Keratinocyte (primary cell): Measurements from ENCODE around the gene C19orf85. TPM values are rescaled to one million over a fixed set of nuclear protein-coding genes. Genes with fewer than 3 reads are reported as not detected.

Experiments
- DNase-seq: peaks from one replicate; pipeline ENCODE4 v3.0.0-alpha.2; 2011; ENCODE audit warnings: low read depth, missing footprints, low spot score
- FAIRE-seq: peaks from 2 replicates; lab custom pipeline; 2011; peaks lifted over from hg19 to GRCh38; lab: Jason Lieb, UNC
- H2AFZ ChIP-seq: 2 replicates; pipeline ENCODE4 v1.6.0; 2012; ENCODE audit warnings: low read length, control low read depth, inconsistent platforms; ENCODE audit not compliant: control insufficient read depth
- H3K27ac ChIP-seq: 2 replicates; pipeline ENCODE4 v1.5.1; 2011; ENCODE audit warnings: low read length; ENCODE audit not compliant: control insufficient read depth, insufficient read depth
- H3K27me3 ChIP-seq: 3 replicates; pipeline ENCODE4 v1.6.0; 2011; ENCODE audit warnings: low read length; ENCODE audit not compliant: control insufficient read depth, insufficient read depth; ENCODE audit errors: extremely low read depth
- H3K36me3 ChIP-seq, 2 experiments: 2 replicates in 1 of 2; 3 replicates in 1 of 2; pipeline ENCODE4 v1.5.1; 2011; ENCODE audit warnings: low read length in 2 of 2, mild to moderate bottlenecking in 1 of 2; ENCODE audit not compliant: control insufficient read depth in 2 of 2, insufficient read depth in 2 of 2; ENCODE audit errors: extremely low read depth in 1 of 2
- H3K4me1 ChIP-seq: 3 replicates; pipeline ENCODE4 v1.5.1; 2011; ENCODE audit warnings: low read length; ENCODE audit not compliant: control insufficient read depth, insufficient read depth; ENCODE audit errors: extremely low read depth
- H3K4me2 ChIP-seq: 3 replicates; pipeline ENCODE4 v1.6.0; 2011; ENCODE audit warnings: low read depth, low read length; ENCODE audit not compliant: control insufficient read depth, insufficient read depth; ENCODE audit errors: extremely low read depth
- H3K4me3 ChIP-seq, 3 experiments: fragments of 200-600 bp in 1 of 3; sonication (generic) in 1 of 3; 2 replicates in 2 of 3; 3 replicates in 1 of 3; pipeline ENCODE4 v1.5.1; 2011 to 2016; ENCODE audit warnings: low read length in 3 of 3, mild to moderate bottlenecking in 3 of 3, control low read depth in 2 of 3, inconsistent platforms in 1 of 3, low read depth in 1 of 3, mixed read lengths in 1 of 3, mixed run types in 1 of 3, moderate library complexity in 1 of 3; ENCODE audit not compliant: control insufficient read depth in 2 of 3, insufficient read depth in 2 of 3; ENCODE audit errors: extremely low read depth in 1 of 3
- H3K79me2 ChIP-seq: 2 replicates; pipeline ENCODE4 v1.6.0; 2012; ENCODE audit warnings: low read length; ENCODE audit not compliant: control insufficient read depth, insufficient read depth
- H3K9ac ChIP-seq: 3 replicates; pipeline ENCODE4 v1.6.0; 2011; ENCODE audit warnings: low read length; ENCODE audit not compliant: control insufficient read depth, insufficient read depth; ENCODE audit errors: extremely low read depth
- H3K9me1 ChIP-seq: 3 replicates; pipeline ENCODE4 v1.6.0; 2011; ENCODE audit warnings: low read length; ENCODE audit not compliant: control insufficient read depth, insufficient read depth; ENCODE audit errors: extremely low read depth
- H3K9me3 ChIP-seq: 2 replicates; pipeline ENCODE4 v1.5.1; 2012; ENCODE audit warnings: low read depth, low read length; ENCODE audit not compliant: control insufficient read depth
- H4K20me1 ChIP-seq: 3 replicates; pipeline ENCODE4 v1.6.0; 2011; ENCODE audit warnings: low read length; ENCODE audit not compliant: control insufficient read depth, insufficient read depth; ENCODE audit errors: extremely low read depth
- CTCF ChIP-seq, 3 experiments: IDR thresholded peaks in 1 of 3; conservative IDR thresholded peaks in 1 of 3; optimal IDR thresholded peaks in 1 of 3; 2 replicates in 2 of 3; 3 replicates in 1 of 3; pipeline versions ENCODE3 to v1.5.1; 2011; ENCODE audit warnings: low read length in 3 of 3, mild to moderate bottlenecking in 3 of 3, moderate library complexity in 2 of 3, control low read depth in 1 of 3, inconsistent platforms in 1 of 3; ENCODE audit not compliant: insufficient read depth in 2 of 3; ENCODE audit errors: extremely low read depth in 1 of 3
- EZH2 ChIP-seq: IDR thresholded peaks from one replicate; pipeline ENCODE4 v1.6.1; 2012; ENCODE audit warnings: inconsistent platforms, mild to moderate bottlenecking, low read length, moderate library complexity
- dilution Hi-C: fragments of 300-500 bp; cut with MboI; formaldehyde crosslinking; loops from one replicate; pipeline ENCODE4 v1.7.0; 2020; ENCODE audit warnings: low sequenced_read_pairs; ENCODE audit not compliant: extremely low pct_ligation_motif_present
- polyA plus RNA-seq, 5 experiments: library from polyadenylated mRNA; depleted of rRNA in 3 of 5; stranded (reverse) in 3 of 5; stranded (forward) in 1 of 5; unstranded in 1 of 5; fragments of >200 nt; gene quantifications; 1 replicate in 1 of 5; 2 replicates in 3 of 5; 3 replicates in 1 of 5; pipeline versions ENCODE4 v1.2.1 to v1.2.3, GENCODE V29; 2011 to 2012; ENCODE audit warnings: missing spikeins in 2 of 5, low read depth in 1 of 5, low replicate concordance in 1 of 5

C19orf85 gene
- polyA plus RNA-seq, 1 donor (not counting 4 experiments of a cell fraction or from before 2014, with no cell fraction given), result not detected

GRCh38 chr19:55439052-55439451 lies 25.5 kb downstream of the C19orf85 start:
- Histone ChIP-seq H4K20me1 (peaks cover 9% of the 10 kb centered on the region), H3K4me1 (peaks cover 3% of the 10 kb centered on the region), H3K27me3 (peaks cover 46% of the 10 kb centered on the region), H3K9ac (no peak overlapping the region), H3K9me3 (no peaks in the 10 kb centered on the region), H3K4me3 (no peak overlapping the region), H3K27ac (no peak overlapping the region), H2AFZ (no peak overlapping the region), H3K79me2 (no peaks in the 10 kb centered on the region), H3K36me3 (no peaks in the 10 kb centered on the region), H3K9me1 (no peaks in the 10 kb centered on the region), H3K4me2 (no peak overlapping the region)
- FAIRE-seq (no peak), DNase-seq (no peak)
- TF ChIP-seq EZH2 (no peak), CTCF (optimal IDR thresholded peaks at IDR 0.05 in 1 of 3, IDR thresholded peaks at IDR 0.05 in 1 of 3, conservative IDR thresholded peaks at IDR 0.05 in 1 of 3; ENCODE audit: extremely low read depth in 1 of 3, insufficient read depth in 2 of 3, low read length in 3 of 3) (no peak)
- dilution Hi-C loops, result no loop called here

- FAIRE-seq, result peak; percentile 9
These were observed 27.1 kb downstream of the C19orf85 start for GRCh38 chr19:55437410-55437809.

More at GRCh38 chr19:55437410-55437809, 27.1 kb downstream of the C19orf85 start:
- H3K27me3 ChIP-seq, result peaks cover 47% of the 10 kb centered on the region
- DNase-seq, result no peak
- H3K4me1 ChIP-seq, result peaks cover 3% of the 10 kb centered on the region
- TF ChIP-seq CTCF (optimal IDR thresholded peaks at IDR 0.05 in 1 of 3, IDR thresholded peaks at IDR 0.05 in 1 of 3, conservative IDR thresholded peaks at IDR 0.05 in 1 of 3; ENCODE audit: extremely low read depth in 1 of 3, insufficient read depth in 2 of 3, low read length in 3 of 3) (no peak), EZH2 (no peak)
- H3K36me3 ChIP-seq, result no peaks in the 10 kb centered on the region
- H3K9me3 ChIP-seq, result no peaks in the 10 kb centered on the region
- dilution Hi-C loops, result no loop called here
- H3K9me1 ChIP-seq, result no peaks in the 10 kb centered on the region
- peaks cover 9% of the 10 kb centered on the region for H4K20me1 ChIP-seq
- no peak overlapping the region for H3K27ac ChIP-seq
- H3K79me2 ChIP-seq, result no peaks in the 10 kb centered on the region
- no peak overlapping the region for H3K9ac ChIP-seq
- H2AFZ ChIP-seq, result no peak overlapping the region
- H3K4me3 ChIP-seq, result no peak overlapping the region
- H3K4me2 ChIP-seq, result no peak overlapping the region
